NCI-H187 (cell line): ENCODE data around the gene EVI5.
"Not testable (repeated sequence)": the region's sequence is repeated elsewhere in the genome, so short reads cannot be mapped to it uniquely, and the experiment has no call there.

Experiments
- DNase-seq, 2 experiments: peaks; one replicate each; lab custom pipeline; 2025; lab: John Stamatoyannopoulos, UW

The EVI5 gene

GRCh38 chr1:92575123-92575522, 209.8 kb downstream of the EVI5 start:
- no peak for DNase-seq

GRCh38 chr1:92572520-92572919, 212.4 kb downstream of the EVI5 start:
- no peak for DNase-seq

GRCh38 chr1:92571578-92571977, 213.3 kb downstream of the EVI5 start:
- no peak for DNase-seq

- DNase-seq: no peak
Observed at GRCh38 chr1:92567211-92567868, 217.6 kb downstream of the EVI5 start.

- no peak for DNase-seq
Observed at GRCh38 chr1:92563457-92564216, 221.3 kb downstream of the EVI5 start.

GRCh38 chr1:92556350-92556749, 228.6 kb downstream of the EVI5 start:
- DNase-seq: no peak

- DNase-seq: no peak
Observed at GRCh38 chr1:92554216-92554615, 230.7 kb downstream of the EVI5 start.

- DNase-seq: no peak
Observed at GRCh38 chr1:92551916-92552315, 233.0 kb downstream of the EVI5 start.

GRCh38 chr1:92544756-92545165, 240.1 kb downstream of the EVI5 start:
- DNase-seq: no peak

- DNase-seq: no peak
Observed at GRCh38 chr1:92543131-92544055, 241.5 kb downstream of the EVI5 start.

- no peak for DNase-seq
Observed at GRCh38 chr1:92538413-92539061, 246.4 kb downstream of the EVI5 start.

GRCh38 chr1:92538048-92538412, 246.9 kb downstream of the EVI5 start:
- no peak for DNase-seq

GRCh38 chr1:92536980-92537884, 247.7 kb downstream of the EVI5 start:
- no peak for DNase-seq

GRCh38 chr1:92536211-92536979, 248.5 kb downstream of the EVI5 start:
- no peak for DNase-seq

GRCh38 chr1:92532371-92532770, 252.5 kb downstream of the EVI5 start:
- DNase-seq: not testable (repeated sequence)

- not testable (repeated sequence) for DNase-seq
Observed at GRCh38 chr1:92531939-92532338, 253.0 kb downstream of the EVI5 start.

GRCh38 chr1:92527670-92528069, 257.2 kb downstream of the EVI5 start:
- DNase-seq: no peak

- DNase-seq: not testable (repeated sequence)
Observed at GRCh38 chr1:92524944-92525590, 259.8 kb downstream of the EVI5 start.

GRCh38 chr1:92519043-92519442, 265.9 kb downstream of the EVI5 start:
- no peak for DNase-seq

- DNase-seq: no peak
Observed at GRCh38 chr1:92516574-92516973, 268.3 kb downstream of the EVI5 start.
